Inflammatory macrophage treated with lipopolysaccharide for 1 hour (primary cell): ENCODE data around the gene TAF9.

Source experiments
- DNase-seq, 2 donors: peaks; one replicate each; pipeline ENCODE4 v3.0.0-alpha.2; 2020 to 2022

Gene TAF9, protein sequence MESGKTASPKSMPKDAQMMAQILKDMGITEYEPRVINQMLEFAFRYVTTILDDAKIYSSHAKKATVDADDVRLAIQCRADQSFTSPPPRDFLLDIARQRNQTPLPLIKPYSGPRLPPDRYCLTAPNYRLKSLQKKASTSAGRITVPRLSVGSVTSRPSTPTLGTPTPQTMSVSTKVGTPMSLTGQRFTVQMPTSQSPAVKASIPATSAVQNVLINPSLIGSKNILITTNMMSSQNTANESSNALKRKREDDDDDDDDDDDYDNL

DNA sequence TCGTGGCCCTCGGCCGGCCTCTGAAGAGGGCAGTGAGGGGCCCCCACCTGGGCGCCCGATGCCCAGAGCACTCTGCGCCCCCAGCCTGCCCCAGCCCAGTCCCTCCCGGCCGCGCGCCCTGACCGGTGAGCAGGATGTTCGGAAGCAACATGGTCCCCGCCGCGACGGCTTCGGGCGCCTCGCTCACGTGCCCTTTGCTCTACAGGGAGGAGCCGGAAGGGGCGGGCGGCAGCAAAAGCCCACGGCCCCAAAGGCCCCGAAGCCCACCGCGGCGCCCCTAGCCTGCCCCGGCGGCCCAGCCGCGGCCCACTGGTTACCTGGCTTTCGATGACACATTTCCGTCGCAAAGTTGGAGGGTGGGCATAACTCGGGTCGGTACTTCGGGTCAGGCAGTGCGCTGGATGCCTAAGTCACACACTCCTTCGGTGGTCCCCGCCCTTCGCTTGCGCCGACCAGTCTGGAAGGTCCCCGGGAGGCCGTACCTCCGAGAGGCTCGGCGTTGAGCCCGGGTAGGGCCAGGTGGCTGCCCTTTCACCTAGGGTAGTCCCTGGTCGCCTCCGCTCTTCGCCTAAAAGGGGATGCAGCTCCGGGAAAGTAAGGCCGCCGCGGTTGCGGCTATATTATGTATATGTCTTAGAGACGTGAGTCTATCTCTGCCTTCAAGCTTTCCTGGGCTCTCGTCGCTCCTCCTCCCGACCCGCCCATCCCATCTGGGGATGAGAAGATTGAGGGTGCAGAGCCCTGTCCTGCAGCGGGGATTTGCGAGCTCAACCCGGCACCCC lies at the start of gene TAF9, which contains the start of the genes AK6 and RAD17:
TAF9 (minus strand) TSS at position 181 of the 782 bp plus-strand sequence. CDS start 3,783 bp downstream, outside the sequence.
AK6 (minus strand) TSS at position 181 of the 782 bp plus-strand sequence; CDS start at position 151, 30 bp downstream.
RAD17 (plus strand) TSS at position 479 of the 782 bp plus-strand sequence. CDS start 2,391 bp downstream, outside the sequence.
- DNase-seq = peak; percentile 80 to 86

GRCh38 chr5:69418554-69418953 lies 49.2 kb upstream of the TAF9 start:
- DNase-seq = no peak

GRCh38 chr5:69416699-69417098 lies 47.4 kb upstream of the TAF9 start:
- no peak for DNase-seq

DNA sequence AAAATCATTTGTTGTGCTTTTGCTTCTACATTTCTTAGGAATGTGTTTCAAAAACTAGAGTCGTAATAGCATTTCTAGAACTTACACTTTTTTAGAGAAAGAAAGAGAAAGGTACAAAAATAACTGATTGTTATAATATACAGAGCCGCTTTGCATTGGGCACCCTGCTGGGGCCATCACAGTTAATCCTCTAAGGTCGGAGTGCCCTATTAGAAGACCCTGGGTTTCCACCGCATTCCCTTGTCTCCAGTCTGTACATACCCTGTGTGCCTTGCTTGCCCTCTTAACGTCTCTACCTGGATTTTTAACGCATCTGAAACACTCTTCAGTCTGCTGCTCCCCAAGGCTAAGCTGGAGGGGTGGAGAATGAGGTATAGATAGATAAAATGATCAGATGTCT lies 46.9 kb upstream of the TAF9 start:
- DNase-seq = no peak

DNA sequence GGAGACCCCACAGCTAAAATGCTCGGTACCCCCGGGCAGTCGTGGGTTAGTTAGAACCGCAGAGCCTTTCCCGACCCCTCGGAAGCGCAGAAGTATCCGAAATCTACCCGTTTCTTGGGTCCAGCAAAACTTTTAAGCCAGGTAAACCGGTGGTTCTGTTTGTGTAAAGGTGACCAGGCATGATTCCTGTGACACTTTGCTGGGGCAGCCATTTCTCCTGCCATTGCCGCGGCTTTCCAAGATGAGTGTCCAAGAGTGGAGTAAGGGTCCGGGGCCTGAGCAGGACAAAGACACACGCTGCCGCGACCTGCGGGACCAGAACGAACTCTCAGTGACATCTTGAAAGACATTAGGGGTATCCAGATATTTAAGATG lies 46.3 kb upstream of the TAF9 start:
- no peak for DNase-seq

GRCh38 chr5:69414885-69415583 lies 45.7 kb upstream of the TAF9 start, which contains the start of gene MARVELD2:
Gene MARVELD2 (plus strand): TSS chr5:69415116. CDS start chr5:69419386, 4,270 bp downstream.
- DNase-seq = peak; percentile 47 to 52

DNA sequence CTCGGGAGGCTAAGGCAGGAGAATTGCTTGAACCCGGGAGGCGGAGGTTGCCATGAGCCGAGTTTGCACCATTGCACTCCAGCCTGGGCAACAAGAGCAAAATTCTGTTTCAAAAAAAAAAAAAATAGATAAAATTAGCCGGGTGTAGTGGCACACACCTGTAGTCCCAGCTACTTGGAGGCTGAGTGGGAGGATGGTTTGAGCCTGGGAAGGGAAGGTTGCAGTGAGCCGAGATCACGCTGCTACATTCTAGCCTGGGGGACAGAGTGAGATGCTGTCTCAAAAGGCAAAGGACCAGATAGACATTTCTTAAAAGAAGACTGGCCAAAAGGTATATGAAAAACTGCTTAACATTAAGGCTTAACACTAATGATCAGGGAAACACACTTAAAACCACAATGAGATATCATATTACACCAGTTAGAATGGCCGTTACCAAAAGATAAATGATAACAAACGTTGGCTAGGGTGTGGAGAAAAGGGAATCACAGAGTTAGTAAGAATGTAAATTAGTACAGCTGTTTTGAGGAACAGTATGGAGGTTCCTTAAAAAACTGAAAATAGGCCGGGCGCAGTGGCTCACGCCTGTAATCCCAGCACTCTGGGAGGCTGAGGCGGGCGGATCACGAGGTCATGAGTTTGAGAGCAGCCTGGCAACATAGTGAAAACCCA lies 35.5 kb upstream of the TAF9 start:
- DNase-seq = no peak

- DNase-seq = no peak
Observed at GRCh38 chr5:69378376-69378775, 9.1 kb upstream of the TAF9 start.

DNA sequence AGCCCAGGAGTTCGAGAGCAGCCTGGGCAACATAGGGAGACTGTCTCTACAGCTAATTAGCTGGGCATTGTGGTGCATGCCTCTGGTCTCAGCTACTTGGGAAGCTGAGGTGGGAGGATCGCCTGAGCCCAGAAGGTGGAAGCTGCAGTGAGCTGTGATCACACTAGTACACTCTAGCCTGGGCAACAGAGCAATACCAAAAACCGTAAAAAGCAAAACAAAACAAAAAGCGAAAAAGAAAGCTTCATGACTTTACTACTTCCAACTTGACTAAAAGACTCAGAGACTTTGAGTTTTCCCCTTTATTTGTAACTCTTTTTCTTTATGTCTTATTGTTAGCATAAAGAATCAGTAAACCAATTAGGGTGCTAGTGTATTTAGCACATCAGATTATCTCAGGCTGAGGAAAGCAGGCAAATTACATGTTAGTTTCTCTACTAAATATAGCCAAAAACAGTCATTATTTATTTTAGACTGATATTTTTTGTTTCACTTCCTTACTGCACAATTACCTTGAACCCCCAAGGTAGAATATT lies 5.7 kb upstream of the TAF9 start:
- no peak for DNase-seq

GRCh38 chr5:69372394-69372793 lies 3.1 kb upstream of the TAF9 start:
- DNase-seq = no peak

GRCh38 chr5:69370335-69370734 lies 1.0 kb upstream of the TAF9 start:
- peak in 1 of 2 donors; percentile 2 for DNase-seq

DNA sequence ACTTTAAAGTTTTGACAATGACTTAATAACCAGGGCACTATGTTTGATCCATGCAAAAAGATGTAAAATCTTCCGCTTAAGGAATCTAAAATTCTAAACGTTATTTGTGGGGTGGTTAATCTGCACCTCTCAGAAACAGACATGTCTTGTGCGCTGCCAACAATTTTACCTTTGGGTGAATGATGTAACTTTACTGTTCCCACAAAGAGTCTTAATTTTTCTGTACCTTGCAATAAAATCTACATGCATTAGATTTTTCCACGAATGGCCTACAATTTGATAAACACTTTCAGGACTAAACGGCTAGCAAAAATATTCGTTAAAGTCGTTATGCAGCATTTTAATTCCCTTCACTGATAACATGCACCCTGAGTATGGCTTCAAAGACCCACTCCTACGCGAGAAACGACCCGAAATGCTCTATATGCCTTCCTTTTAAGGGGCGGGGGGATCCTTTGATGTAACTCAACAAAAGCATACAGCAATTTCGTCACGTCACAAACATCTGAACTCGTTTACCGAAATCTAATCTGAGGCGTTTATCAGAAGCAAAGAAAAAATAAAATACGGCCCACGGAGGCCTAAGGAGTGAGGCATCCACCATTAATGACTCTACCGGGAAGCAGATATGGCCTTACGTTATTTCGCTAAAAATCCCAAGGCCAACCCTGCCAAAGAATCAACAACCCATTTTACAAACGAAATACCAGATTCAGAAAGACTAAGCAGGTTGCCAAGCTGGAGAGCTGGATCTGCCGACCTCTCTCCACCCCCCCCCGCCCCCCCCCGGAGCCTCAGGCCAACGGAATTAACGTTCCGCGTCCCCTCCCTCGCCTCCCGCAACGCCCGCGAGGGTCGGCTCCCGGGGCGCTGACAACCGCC lies 621 bp downstream of the TAF9 start:
- peak; percentile 27 to 28 for DNase-seq

DNA sequence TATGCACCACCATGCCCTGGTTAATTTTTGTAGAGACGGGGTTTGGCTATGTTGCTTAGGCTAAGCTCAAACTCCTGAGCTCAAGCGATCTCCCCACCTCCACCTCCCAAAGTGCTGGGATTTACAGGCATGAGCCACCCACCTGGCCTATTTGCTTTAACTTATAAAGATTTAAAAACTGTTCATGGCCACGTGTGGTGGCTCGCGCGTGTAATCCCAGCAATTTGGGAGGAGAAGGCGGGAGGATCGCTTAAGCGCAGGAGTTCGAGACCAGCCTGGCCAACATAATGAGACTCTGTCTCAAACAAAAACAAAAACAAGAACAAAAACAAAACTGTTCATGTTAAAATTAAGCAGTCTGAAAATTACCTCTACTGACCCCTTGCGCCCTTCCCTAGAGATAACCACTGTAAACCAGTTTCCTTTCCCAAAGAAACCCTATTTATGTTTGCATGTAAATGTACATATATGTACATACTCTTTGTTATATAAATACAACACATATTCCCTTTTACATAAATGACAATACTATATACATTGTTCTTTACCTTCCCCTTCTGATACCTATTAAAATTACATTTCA lies 1.5 kb downstream of the TAF9 start:
- no peak for DNase-seq

GRCh38 chr5:69364850-69365249 lies 4.5 kb downstream of the TAF9 start:
- DNase-seq = no peak

DNA sequence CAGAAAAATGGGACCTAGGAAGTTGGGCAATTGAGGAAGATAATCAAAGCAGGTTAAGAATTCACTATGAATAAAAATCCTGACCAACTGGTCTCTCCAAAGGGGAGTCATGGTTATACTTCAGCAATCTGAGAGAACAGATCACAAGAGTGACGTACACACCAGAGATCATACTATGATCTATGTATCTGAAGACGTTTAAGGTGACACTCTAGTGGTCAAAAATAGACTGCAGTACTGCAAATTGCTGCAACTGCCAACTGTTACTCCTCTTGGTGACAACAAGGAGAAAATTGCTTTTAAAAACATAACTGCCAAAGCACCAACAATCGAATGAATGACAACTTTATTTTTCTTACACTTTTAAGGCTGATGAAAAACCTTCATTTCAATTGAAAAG lies 4.9 kb downstream of the TAF9 start:
- DNase-seq = peak; percentile 10 to 15

DNA sequence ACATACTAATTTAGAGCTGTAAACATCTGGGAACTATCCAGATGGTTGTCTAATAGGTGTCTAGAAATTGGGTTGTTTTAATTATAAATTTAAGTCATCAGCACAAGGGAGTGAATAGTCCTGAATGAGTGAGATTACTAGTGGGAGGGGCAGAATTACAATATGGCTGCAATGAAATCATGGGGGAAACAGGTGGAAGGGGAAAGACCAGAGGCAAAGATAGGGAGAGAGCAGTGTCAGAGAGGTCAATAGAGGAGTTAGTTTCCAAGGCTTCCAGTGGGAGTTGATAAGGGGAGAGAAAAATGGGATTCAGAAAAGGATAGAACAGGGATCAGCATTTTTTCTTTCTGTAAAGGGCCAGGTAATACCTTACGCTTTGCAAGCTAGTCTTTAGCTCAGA lies 8.9 kb downstream of the TAF9 start:
- DNase-seq = no peak

- DNase-seq = no peak
Observed at GRCh38 chr5:69359699-69360098, 9.6 kb downstream of the TAF9 start.

DNA sequence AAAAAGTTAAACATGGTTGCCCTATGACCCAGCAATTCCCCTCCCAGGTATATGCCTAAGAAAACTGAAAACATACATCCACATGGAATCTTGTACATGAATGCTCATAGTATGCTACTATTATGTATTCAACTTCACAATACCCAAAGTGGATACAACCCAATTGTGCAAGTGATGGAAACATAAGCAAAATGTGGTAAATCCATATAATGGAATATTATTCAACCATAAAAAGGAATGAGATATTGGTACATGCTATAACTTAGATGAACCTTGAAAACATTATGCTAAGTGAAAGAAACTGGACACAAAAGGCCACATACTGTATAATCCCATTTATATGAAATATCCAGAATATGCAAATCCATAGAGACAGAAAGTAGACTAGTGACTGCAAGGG lies 18.7 kb downstream of the TAF9 start:
- DNase-seq = no peak

DNA sequence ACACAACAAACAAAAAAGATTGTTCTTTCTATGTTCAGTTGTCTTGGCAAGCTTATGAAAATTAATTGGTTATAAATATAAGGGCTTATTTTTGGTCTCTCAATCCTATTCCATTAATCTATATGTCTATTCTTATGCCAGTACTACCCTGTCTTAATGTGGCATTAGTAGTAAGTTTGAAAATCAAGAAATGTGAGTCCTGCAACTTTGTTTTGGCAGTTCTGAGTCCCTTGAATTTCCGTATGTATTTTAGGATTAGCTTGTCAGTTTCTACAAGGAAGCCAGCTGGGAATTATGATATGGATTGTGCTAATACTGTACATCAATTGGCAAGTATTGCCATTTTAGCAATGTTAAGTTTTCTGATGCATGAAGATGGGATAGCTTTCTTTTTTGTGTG lies 26.2 kb downstream of the TAF9 start:
- no peak for DNase-seq

DNA sequence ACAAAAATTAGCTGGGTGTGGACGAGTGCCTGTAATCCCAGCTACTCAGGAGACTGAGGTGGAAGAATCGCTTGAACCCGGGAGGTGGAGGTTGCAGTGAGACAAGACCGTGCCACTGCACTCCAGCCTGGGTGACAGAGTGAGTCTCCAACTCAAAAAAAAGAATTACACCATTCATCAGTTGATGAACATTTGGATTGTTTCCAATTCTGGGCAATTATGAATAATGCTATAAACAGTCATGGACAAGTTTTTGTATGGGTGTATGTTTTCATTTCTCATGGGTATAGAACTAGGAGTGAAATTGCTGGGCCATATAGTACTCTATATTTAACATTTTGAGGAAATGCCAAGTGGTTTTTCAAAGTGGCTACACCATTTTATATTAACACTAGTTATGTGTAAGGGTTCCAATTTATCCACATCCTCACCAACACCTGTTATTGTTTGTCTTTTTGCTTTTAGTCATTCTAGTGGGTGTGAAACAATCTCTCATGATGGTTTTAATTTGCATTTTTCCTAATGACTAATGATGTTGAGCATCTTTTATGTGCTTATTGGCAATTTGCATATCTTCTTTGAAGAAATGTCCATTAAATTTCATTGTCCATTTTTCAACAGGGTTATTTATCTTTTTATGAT lies 27.7 kb downstream of the TAF9 start:
- DNase-seq = no peak
